Common myeloid progenitor, CD34-positive (primary cell): ENCODE results near the gene FAM20C.

Experiments used
- CTCF ChIA-PET: fragments of 350-600 bp; sonication (Branson Sonifier 250); formaldehyde crosslinking; loops from one replicate; lab custom pipeline; 2021; ENCODE audit warnings: antibody characterized with exemption; lab: Charles Lee
- POLR2A ChIA-PET: fragments of 350-600 bp; sonication (Branson Sonifier 250); formaldehyde crosslinking; loops from one replicate; lab custom pipeline; 2021; ENCODE audit warnings: antibody characterized with exemption; lab: Charles Lee
- DNase-seq, 3 donors: peaks; one replicate each; pipeline versions ENCODE4 v3.0.0 to v3.0.0-alpha.2; 2013
- H3K27ac ChIP-seq, 2 experiments: 1 replicate in 1 of 2; 2 replicates in 1 of 2; pipeline ENCODE4 v1.7.0; 2013; ENCODE audit warnings: inconsistent platforms in 2 of 2, low read length in 2 of 2, mild to moderate bottlenecking in 2 of 2, low read depth in 1 of 2, moderate library complexity in 1 of 2; ENCODE audit not compliant: severe bottlenecking in 2 of 2, insufficient read depth in 1 of 2, poor library complexity in 1 of 2
- H3K27me3 ChIP-seq, 5 experiments: replicated peaks in 2 of 5; 1 replicate in 3 of 5; 2 replicates in 2 of 5; pipeline versions ENCODE4 v1.6.1 to v1.7.0; 2013; ENCODE audit warnings: low read length in 4 of 5, mild to moderate bottlenecking in 2 of 5, moderate library complexity in 2 of 5, inconsistent platforms in 1 of 5; ENCODE audit not compliant: insufficient read depth in 5 of 5, control insufficient read depth in 4 of 5
- H3K36me3 ChIP-seq, 4 experiments: 1 replicate in 2 of 4; 2 replicates in 2 of 4; pipeline versions ENCODE4 v1.6.1 to v1.7.0; 2013; ENCODE audit warnings: low read length in 3 of 4, control low read depth in 1 of 4, mild to moderate bottlenecking in 1 of 4; ENCODE audit not compliant: control insufficient read depth in 4 of 4, insufficient read depth in 4 of 4
- H3K4me1 ChIP-seq, 4 experiments: 1 replicate in 3 of 4; 2 replicates in 1 of 4; pipeline versions ENCODE4 v1.6.1 to v1.7.1; 2013; ENCODE audit warnings: low read length in 3 of 4, mild to moderate bottlenecking in 3 of 4, control low read depth in 1 of 4, inconsistent platforms in 1 of 4, moderate library complexity in 1 of 4; ENCODE audit not compliant: control insufficient read depth in 4 of 4, insufficient read depth in 4 of 4; ENCODE audit errors: control extremely low read depth in 1 of 4
- H3K4me3 ChIP-seq, 7 experiments: 1 replicate in 4 of 7; 2 replicates in 3 of 7; pipeline versions ENCODE4 v1.5.1 to v1.7.0; 2013; ENCODE audit warnings: mild to moderate bottlenecking in 7 of 7, low read length in 6 of 7, moderate library complexity in 6 of 7, inconsistent platforms in 2 of 7, low read depth in 2 of 7, control low read depth in 1 of 7; ENCODE audit not compliant: insufficient read depth in 4 of 7, control insufficient read depth in 1 of 7; ENCODE audit errors: extremely low read depth in 1 of 7
- H3K9me3 ChIP-seq, 5 experiments: 1 replicate in 4 of 5; 2 replicates in 1 of 5; pipeline versions ENCODE4 v1.6.1 to v1.7.1; 2013; ENCODE audit warnings: low read length in 4 of 5, mild to moderate bottlenecking in 2 of 5, inconsistent platforms in 1 of 5, low read depth in 1 of 5, moderate library complexity in 1 of 5; ENCODE audit not compliant: control insufficient read depth in 4 of 5, insufficient read depth in 2 of 5; ENCODE audit errors: control extremely low read depth in 1 of 5
- WGBS: methylation state at CpG from one replicate; pipeline ENCODE4 v1.1.5; 2013; ENCODE audit not compliant: insufficient coverage; 5-methylcytosine and 5-hydroxymethylcytosine counted together

FAM20C gene

GRCh38 chr7:154096-154799, 38.1 kb upstream of the FAM20C start:
- Histone ChIP-seq H3K9me3 (no peaks in the 10 kb centered on the region), H3K36me3 (no peaks in the 10 kb centered on the region), H3K4me3 (no peak overlapping the region), H3K4me1 (peaks cover 0 to 16% (median 14%) of the 10 kb centered on the region in 4 experiments), H3K27me3 (no peaks in the 10 kb centered on the region), H3K27ac (no peak overlapping the region)
- DNase-seq: no peak
- 95% methylated on average over 15 of the region's 20 CpGs for WGBS
- POLR2A ChIA-PET: no interaction called here
- CTCF ChIA-PET: interaction anchor here (2.9 kb wide), 1 partner anchor 13 kb away, joined by 6 read pairs; no protein-coding TSS in a partner anchor

- WGBS: 93% methylated on average over 3 of the region's 3 CpGs
- Histone ChIP-seq H3K4me3 (no peak overlapping the region), H3K4me1 (peaks cover 0 to 5% (median 3%) of the 10 kb centered on the region in 4 experiments), H3K9me3 (no peaks in the 10 kb centered on the region), H3K27me3 (no peaks in the 10 kb centered on the region), H3K36me3 (no peaks in the 10 kb centered on the region), H3K27ac (no peak overlapping the region)
- no peak for DNase-seq
- ChIA-PET CTCF (interaction anchor here (2.9 kb wide), 1 partner anchor 12 kb away, joined by 6 read pairs; no protein-coding TSS in a partner anchor), POLR2A (no interaction called here)
Observed at GRCh38 chr7:155469-155900, 36.9 kb upstream of the FAM20C start.

DNA sequence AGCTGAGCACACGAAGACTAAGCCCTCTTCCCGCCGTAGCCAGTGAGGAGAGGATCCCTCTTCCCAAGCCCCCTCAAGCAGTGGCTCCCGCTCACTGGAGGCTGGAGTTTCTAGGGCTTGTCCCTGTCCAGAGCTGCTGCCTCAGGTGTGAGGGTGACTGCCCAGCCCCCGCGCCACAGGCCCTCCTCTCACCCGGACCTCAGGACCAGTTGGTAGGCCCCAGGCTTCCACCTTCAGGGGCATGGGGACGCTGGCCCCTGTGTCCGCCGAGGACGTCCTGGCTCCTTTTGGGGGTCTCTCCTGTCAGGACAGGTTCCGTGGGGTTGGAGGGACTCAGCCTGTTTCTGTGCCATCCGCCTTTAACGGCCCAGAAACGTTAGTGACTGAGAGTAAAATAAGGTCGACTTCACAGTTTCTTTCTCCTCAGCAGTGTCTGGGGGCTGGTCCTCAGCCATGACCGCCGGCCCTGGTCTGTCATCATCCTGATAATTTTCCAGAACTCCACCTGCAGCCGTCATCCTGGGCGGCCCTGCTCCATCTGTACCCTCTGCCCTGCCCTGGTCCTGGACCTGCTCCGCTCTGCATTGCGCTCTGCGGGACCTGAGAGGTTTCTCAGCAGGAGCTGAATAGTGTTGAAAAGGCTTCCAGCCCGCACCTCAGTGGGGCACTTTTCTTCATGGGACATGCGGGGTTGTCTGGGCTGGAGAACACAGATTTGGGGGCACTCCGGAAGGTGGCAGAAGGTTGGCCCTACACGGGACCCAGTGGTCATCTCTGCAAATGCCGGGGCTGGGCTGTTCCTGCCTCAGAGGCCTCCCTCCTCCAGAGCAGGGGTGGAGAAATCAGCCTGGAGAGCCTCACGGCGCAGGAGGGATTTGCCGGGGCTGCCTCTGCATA, 36.0 kb upstream of the FAM20C start:
- POLR2A ChIA-PET: no interaction called here
- Histone ChIP-seq H3K27ac (no peak overlapping the region), H3K27me3 (no peaks in the 10 kb centered on the region), H3K9me3 (no peaks in the 10 kb centered on the region), H3K36me3 (no peaks in the 10 kb centered on the region), H3K4me3 (no peak overlapping the region), H3K4me1 (no peaks in the 10 kb centered on the region)
- CTCF ChIA-PET: interaction anchor here (0.9 kb wide), 1 partner anchor 69 kb away, joined by 3 read pairs; no protein-coding TSS in a partner anchor
- 98% methylated on average over 31 of the region's 31 CpGs for WGBS
- DNase-seq: no peak

DNA sequence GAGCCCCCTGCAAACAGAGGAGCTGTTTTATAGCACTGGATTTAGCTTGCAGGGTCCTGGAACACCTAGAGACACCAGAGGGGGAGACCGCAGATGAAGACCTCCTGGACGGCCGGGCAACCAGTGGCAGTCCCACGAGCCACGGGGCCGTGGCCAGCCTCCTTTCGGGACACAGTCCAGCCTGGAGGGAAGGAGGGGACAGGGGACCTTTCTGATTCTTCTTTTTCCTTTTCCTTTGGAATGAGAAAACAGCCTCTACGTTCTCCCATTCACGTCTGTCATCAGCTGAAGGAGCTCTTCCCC, 35.4 kb upstream of the FAM20C start:
- no peak overlapping the region for H3K27ac ChIP-seq
- ChIA-PET CTCF (interaction anchor here (0.9 to 1.5 kb wide), 2 partner anchors 10 to 70 kb away, joined by 3 to 4 read pairs; no protein-coding TSS in a partner anchor), POLR2A (no interaction called here)
- H3K36me3 ChIP-seq: no peaks in the 10 kb centered on the region
- no peaks in the 10 kb centered on the region for H3K9me3 ChIP-seq
- DNase-seq: no peak
- no peaks in the 10 kb centered on the region for H3K4me1 ChIP-seq
- WGBS: 89% methylated on average over 3 of the region's 9 CpGs
- no peak overlapping the region for H3K4me3 ChIP-seq
- no peaks in the 10 kb centered on the region for H3K27me3 ChIP-seq

GRCh38 chr7:157771-158625, 34.4 kb upstream of the FAM20C start:
- no peak overlapping the region for H3K27ac ChIP-seq
- 98% methylated on average over 23 of the region's 23 CpGs for WGBS

DNA sequence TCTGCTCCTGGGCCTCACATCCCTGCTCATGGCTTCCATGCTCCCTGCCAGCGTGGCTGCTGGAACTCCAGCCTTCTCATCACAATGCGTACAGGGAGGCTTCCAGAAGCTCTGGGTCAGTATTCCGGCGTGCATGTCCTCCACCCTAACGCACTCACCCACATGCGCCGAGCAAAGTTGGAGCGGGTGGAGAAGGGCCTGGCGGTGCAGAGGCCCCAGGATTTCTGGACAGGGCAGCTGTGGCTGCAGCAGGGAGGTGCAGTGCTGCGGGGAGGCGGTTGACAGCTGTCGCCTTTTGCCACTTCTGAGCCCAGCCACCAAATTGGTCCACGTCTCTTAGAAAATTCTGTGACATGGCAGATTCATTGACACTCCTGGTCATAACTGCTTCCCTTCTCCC, 33.6 kb upstream of the FAM20C start:
- ChIA-PET POLR2A (interaction anchor here (1.1 kb wide), 1 partner anchor 9 kb away, joined by 3 read pairs; no protein-coding TSS in a partner anchor), CTCF (interaction anchor here (0.9 kb wide), 1 partner anchor 12 kb away, joined by 3 read pairs; no protein-coding TSS in a partner anchor)
- Histone ChIP-seq H3K27ac (no peak overlapping the region), H3K9me3 (no peaks in the 10 kb centered on the region), H3K4me3 (no peak overlapping the region), H3K36me3 (no peaks in the 10 kb centered on the region), H3K27me3 (peaks cover 0 to 5% (median 0%) of the 10 kb centered on the region in 5 experiments), H3K4me1 (peaks cover 0 to 6% (median under 1%) of the 10 kb centered on the region in 4 experiments)
- over 99% methylated on average over 13 of the region's 13 CpGs for WGBS
- DNase-seq: no peak

More at GRCh38 chr7:157771-158625, 34.4 kb upstream of the FAM20C start:
- H3K4me1 ChIP-seq: no peaks in the 10 kb centered on the region
- no peak overlapping the region for H3K4me3 ChIP-seq
- ChIA-PET CTCF (interaction anchor here (0.9 to 1.5 kb wide), 2 partner anchors 9 to 11 kb away, joined by 3 to 4 read pairs; no protein-coding TSS in a partner anchor), POLR2A (interaction anchor here (1.1 kb wide), 1 partner anchor 8 kb away, joined by 3 read pairs; no protein-coding TSS in a partner anchor)
- no peaks in the 10 kb centered on the region for H3K9me3 ChIP-seq
- DNase-seq: no peak
- H3K36me3 ChIP-seq: no peaks in the 10 kb centered on the region
- no peaks in the 10 kb centered on the region for H3K27me3 ChIP-seq
